DND-41 (cell line): ENCODE data around the gene FAM234A.

Experiments used
- ATAC-seq: fragments of 200-7000 bp; cut with Tn5 transposase; 3 replicates; pipeline ENCODE4 v1.9.1; 2021; ENCODE audit warnings: low read depth; ENCODE audit not compliant: insufficient read depth
- DNase-seq: peaks from one replicate; pipeline ENCODE4 v3.0.0-alpha.2; 2020
- H2AFZ ChIP-seq: 2 replicates; pipeline ENCODE4 v1.6.0; 2012; ENCODE audit warnings: low read depth, low read length
- H3K27ac ChIP-seq: 2 replicates; pipeline ENCODE4 v1.5.1; 2012; ENCODE audit warnings: low read length, inconsistent platforms
- H3K27me3 ChIP-seq: fragments of 200-600 bp; sonication (generic); 2 replicates; pipeline ENCODE4 v1.6.0; 2012; ENCODE audit warnings: low read length, mild to moderate bottlenecking, inconsistent platforms; ENCODE audit not compliant: insufficient read depth, poor library complexity
- H3K36me3 ChIP-seq: 2 replicates; pipeline ENCODE4 v1.5.1; 2012; ENCODE audit warnings: low read length, inconsistent platforms; ENCODE audit not compliant: insufficient read depth
- H3K4me1 ChIP-seq: 2 replicates; pipeline ENCODE4 v1.5.1; 2012; ENCODE audit warnings: mild to moderate bottlenecking, low read length; ENCODE audit not compliant: insufficient read depth
- H3K4me2 ChIP-seq: 2 replicates; pipeline ENCODE4 v1.6.0; 2012; ENCODE audit warnings: mild to moderate bottlenecking, moderate library complexity, low read length, inconsistent platforms; ENCODE audit not compliant: insufficient read depth
- H3K4me3 ChIP-seq, 2 experiments: fragments of 200-600 bp in 1 of 2; shearing (Covaris generic) in 1 of 2; 2 replicates each; pipeline ENCODE4 v1.5.1; 2012 to 2016; ENCODE audit warnings: inconsistent platforms in 2 of 2, low read length in 2 of 2, mild to moderate bottlenecking in 2 of 2, low read depth in 1 of 2, moderate library complexity in 1 of 2
- H3K79me2 ChIP-seq: 2 replicates; pipeline ENCODE4 v1.6.0; 2012; ENCODE audit warnings: low read length, inconsistent platforms; ENCODE audit not compliant: insufficient read depth
- H3K9ac ChIP-seq: 2 replicates; pipeline ENCODE4 v1.6.0; 2012; ENCODE audit warnings: low read depth, mild to moderate bottlenecking, inconsistent platforms, low read length, moderate library complexity
- H3K9me3 ChIP-seq: 2 replicates; pipeline ENCODE4 v1.5.1; 2012; ENCODE audit warnings: low read length, moderate library complexity, mild to moderate bottlenecking, inconsistent platforms; ENCODE audit not compliant: insufficient read depth, severe bottlenecking
- H4K20me1 ChIP-seq: 2 replicates; pipeline ENCODE4 v1.6.0; 2012; ENCODE audit warnings: low read length; ENCODE audit not compliant: insufficient read depth
- EZH2 ChIP-seq: IDR thresholded peaks from 3 replicates; pipeline ENCODE4 v1.6.1; 2012; ENCODE audit warnings: borderline replicate concordance, low read depth, mild to moderate bottlenecking, moderate library complexity, low read length, inconsistent platforms; ENCODE audit not compliant: severe bottlenecking
- TF ChIP-seq, protein P1 (sequence below): IDR thresholded peaks from 2 replicates; pipeline ENCODE4 v1.5.1; 2012; ENCODE audit warnings: borderline replicate concordance, low read length, moderate library complexity, mild to moderate bottlenecking; ENCODE audit not compliant: poor library complexity, severe bottlenecking; ENCODE audit errors: extremely low read depth

FAM234A gene

DNA sequence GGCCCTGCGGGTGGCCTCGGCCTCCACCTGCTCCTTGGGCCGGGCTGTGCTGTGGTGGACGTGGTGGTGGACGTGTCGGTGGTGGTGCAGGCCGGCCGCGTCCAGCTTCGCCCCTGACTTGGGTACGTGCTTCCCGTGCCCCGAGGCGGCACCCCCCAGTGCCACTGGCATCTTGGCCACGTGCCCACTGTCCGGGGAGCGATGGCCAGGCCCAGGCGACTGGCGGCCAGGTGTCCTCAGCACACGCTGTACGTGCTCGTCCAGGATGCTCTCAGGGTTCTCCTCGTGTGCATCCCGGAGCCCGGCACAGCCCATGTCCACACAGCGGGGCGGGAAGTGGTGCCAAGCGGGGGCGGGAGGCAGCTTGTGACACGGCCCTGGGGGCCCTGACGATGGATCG, 63.2 kb downstream of the FAM234A start:
- no peak for ATAC-seq
- Histone ChIP-seq H4K20me1 (peaks cover 15% of the 10 kb centered on the region), H3K4me2 (no peak overlapping the region)

GRCh38 chr16:301235-301634, 66.6 kb downstream of the FAM234A start:
- DNase-seq (no peak), ATAC-seq (no peak)
- TF ChIP-seq, protein P1, sequence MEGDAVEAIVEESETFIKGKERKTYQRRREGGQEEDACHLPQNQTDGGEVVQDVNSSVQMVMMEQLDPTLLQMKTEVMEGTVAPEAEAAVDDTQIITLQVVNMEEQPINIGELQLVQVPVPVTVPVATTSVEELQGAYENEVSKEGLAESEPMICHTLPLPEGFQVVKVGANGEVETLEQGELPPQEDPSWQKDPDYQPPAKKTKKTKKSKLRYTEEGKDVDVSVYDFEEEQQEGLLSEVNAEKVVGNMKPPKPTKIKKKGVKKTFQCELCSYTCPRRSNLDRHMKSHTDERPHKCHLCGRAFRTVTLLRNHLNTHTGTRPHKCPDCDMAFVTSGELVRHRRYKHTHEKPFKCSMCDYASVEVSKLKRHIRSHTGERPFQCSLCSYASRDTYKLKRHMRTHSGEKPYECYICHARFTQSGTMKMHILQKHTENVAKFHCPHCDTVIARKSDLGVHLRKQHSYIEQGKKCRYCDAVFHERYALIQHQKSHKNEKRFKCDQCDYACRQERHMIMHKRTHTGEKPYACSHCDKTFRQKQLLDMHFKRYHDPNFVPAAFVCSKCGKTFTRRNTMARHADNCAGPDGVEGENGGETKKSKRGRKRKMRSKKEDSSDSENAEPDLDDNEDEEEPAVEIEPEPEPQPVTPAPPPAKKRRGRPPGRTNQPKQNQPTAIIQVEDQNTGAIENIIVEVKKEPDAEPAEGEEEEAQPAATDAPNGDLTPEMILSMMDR = no peak
- TF ChIP-seq EZH2 = no peak
- peaks cover 4% of the 10 kb centered on the region; the same call in 1 of the 2 replicates for H3K79me2 ChIP-seq
- H3K9me3 ChIP-seq = no peaks in the 10 kb centered on the region
- peaks cover 60% of the 10 kb centered on the region for H3K36me3 ChIP-seq
- H3K4me2 ChIP-seq = no peak overlapping the region
- H2AFZ ChIP-seq = no peak overlapping the region
- H3K4me1 ChIP-seq = no peaks in the 10 kb centered on the region
- no peak overlapping the region for H3K4me3 ChIP-seq
- peaks cover 19% of the 10 kb centered on the region for H4K20me1 ChIP-seq
- no peak overlapping the region for H3K27ac ChIP-seq
- no peaks in the 10 kb centered on the region for H3K27me3 ChIP-seq
- H3K9ac ChIP-seq = no peak overlapping the region

More for the DNA sequence above, 63.2 kb downstream of the FAM234A start:
- Histone ChIP-seq H3K9ac (no peak overlapping the region), H3K36me3 (peaks cover 51% of the 10 kb centered on the region), H3K9me3 (no peaks in the 10 kb centered on the region), H3K79me2 (peaks cover 4% of the 10 kb centered on the region; the same call in 1 of the 2 replicates), H3K27me3 (no peaks in the 10 kb centered on the region), H3K4me3 (no peak overlapping the region), H3K4me1 (no peaks in the 10 kb centered on the region), H2AFZ (no peak overlapping the region), H3K27ac (no peak overlapping the region)
- DNase-seq = no peak
- TF ChIP-seq, protein P1 = no peak

DNA sequence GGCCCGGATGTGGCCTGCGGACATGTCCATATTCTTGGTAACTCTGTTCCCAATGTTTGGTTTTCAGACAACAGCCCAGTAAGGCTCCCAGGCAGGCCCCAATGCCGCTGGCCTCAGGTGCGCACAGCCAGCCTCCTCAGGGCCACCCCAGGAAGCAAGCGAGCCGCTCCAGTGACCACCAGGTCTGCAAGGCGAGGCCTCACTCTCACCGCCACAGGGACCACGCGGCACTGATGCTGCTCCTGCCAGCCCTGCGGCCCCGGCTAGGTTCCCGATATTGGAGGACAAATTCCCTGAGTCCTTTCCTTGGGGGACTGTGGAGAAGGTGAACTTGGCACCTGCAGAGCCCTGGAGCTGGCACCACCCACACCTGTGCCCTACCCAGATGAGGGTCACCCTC, 67.3 kb downstream of the FAM234A start:
- H2AFZ ChIP-seq = no peak overlapping the region
- no peak overlapping the region for H3K27ac ChIP-seq
- H3K9me3 ChIP-seq = no peaks in the 10 kb centered on the region
- H3K27me3 ChIP-seq = no peaks in the 10 kb centered on the region
- TF ChIP-seq, protein P1 = no peak
- no peak for TF ChIP-seq EZH2
- H3K4me1 ChIP-seq = no peaks in the 10 kb centered on the region
- no peak overlapping the region for H3K9ac ChIP-seq
- H3K79me2 ChIP-seq = peaks cover 4% of the 10 kb centered on the region; the same call in 1 of the 2 replicates
- H4K20me1 ChIP-seq = peaks cover 24% of the 10 kb centered on the region
- no peak overlapping the region for H3K4me3 ChIP-seq
- no peak for ATAC-seq
- H3K36me3 ChIP-seq = peaks cover 60% of the 10 kb centered on the region
- no peak for DNase-seq
- H3K4me2 ChIP-seq = no peak overlapping the region
